ENCODE data around the gene MRC1.
A peak's percentile ranks its signal among the peaks of the same experiment; 100 is the strongest.

The MRC1 gene

DNA sequence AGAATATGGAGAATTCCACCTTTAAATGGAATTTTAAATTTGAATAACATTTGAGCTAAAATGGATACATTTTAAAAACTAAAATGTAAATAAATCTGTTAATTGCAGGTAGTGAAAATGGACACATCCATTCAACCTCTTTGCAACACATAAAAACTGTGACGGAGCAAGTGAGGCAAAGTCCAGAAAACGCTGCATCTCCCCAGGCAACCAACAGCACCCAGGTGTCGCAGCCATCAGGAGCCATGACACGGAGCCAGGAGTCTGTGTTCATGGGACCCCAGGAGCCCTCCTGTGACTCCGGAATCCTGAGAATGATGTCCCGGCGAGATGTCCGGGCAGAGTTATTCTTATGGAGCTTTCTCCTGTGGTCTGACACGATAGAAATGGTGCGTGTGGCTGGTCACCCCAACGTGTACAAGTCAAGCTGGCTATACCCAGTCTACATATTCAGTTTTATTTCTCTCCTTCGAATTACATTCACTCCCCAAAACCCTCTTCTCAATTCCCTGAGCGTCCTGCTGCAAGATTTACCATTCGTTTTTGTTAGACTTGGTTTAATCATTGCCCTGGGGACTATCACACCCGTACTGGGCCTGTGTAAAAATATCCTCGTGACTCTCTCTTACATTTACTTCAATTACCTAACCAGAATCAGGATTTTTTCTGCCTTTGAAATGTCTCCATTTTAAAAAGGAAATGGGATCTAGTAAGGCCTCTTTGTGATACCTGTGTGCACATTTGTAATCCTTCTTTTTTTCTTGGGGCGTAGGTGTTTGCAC, 13.1 kb upstream of the MRC1 start:
- no peak for DNase-seq

DNA sequence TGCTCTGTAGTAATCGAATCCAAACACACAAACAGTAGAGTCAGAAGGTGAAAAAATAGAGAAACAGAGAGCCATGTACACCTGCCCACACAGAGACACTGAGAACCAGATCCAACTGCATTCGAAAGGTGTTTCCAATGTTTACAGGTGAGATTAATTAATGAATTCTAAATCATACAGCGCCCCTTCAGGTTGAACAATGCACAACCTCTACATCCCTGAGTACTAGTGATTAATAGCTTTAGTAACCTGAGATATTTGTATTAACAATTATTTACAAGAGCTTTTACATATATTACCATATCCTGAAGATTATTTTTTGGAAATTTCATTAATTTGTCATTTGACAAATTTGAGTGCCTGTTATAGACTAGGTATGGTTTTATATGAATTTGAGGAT, 7.6 kb upstream of the MRC1 start:
- DNase-seq, result no peak

DNA sequence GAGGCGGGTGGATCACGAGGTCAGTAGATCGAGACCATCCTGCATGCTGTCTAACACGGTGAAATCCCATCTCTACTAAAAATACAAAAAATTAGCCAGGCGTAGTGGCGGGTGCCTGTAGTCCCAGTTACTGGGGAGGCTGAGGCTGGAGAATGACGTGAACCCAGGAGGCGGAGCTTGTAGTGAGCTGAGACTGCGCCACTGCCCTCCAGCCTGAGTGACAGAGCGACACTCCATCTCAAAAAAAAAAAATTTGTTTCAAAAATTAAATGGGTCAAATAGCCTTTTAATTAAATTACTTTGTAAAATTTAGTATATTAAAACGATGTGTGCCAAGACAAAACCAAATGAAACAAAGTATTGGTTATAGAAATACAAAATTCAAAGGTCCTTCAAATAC, 6.8 kb upstream of the MRC1 start:
- no peak for DNase-seq

- peak; percentile 54 for DNase-seq
Observed at GRCh38 chr10:17802976-17803375, 6.2 kb upstream of the MRC1 start.

- no peak for DNase-seq
Observed at GRCh38 chr10:17805330-17805729, 3.8 kb upstream of the MRC1 start.

- DNase-seq, result no peak
Observed at GRCh38 chr10:17805921-17806577, 3.1 kb upstream of the MRC1 start.

GRCh38 chr10:17811146-17811865, 2.2 kb downstream of the MRC1 start:
- DNase-seq, result peak; percentile 68

- peak; percentile 48 for DNase-seq
Observed at GRCh38 chr10:17814973-17815372, 5.8 kb downstream of the MRC1 start.

DNA sequence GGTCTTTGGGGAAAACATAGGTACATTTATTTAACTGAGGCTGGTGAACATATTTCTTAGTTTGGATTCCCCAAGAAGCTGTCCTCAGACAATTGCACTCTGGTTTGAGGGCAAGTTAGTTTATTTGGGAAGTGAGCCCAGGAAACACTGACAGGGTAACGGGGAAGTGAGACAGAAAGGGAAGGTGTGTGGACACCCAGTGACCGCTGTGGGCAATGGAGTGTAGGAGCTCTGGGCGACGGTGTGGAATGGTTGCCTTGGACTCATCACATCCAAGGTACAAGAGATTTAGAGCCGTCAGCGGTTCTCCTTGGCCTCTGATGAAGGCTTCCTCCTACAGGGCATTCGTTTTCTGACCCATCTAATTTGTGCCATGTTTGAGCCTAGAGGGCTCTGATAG, 7.1 kb downstream of the MRC1 start:
- peak; percentile 40 for DNase-seq

DNA sequence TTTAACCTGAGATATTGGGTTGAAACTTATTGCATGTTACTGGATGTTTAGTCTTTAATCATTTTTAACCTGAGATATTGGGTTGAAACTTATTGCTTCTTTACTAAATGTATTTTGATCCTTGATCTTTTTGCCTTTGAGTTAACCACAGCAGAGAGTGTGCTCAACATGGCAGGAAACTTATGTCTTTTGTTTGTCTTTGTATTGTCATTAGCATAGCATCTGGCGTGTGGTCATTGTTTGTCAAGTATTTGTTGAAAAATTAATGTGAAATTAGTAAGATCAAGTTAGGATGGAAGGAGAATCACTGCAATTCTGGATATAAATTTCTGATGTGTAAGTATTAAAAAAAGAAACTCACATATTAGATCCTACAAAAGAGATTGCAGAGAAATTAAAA, 8.2 kb downstream of the MRC1 start:
- DNase-seq, result no peak

GRCh38 chr10:17817790-17818189, 8.6 kb downstream of the MRC1 start:
- no peak for DNase-seq

DNA sequence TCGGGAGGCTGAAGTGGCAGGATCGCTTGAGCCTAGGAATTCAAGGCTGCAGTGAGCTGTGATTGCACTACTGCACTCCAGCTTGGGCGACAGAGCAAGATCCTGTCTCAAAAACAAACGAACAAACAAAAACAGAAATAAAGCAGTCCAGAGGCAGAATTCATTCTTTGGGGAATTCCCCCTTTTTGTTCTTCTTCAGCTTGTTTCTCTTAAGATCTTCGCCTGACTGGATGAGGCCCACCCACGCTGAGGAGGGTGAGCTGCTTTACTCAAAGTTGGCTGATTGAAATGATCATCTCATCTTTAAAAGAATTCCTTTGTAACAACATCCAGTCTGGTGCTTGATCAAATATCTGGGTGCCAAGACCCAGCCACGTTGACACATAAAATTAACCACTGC, 10.7 kb downstream of the MRC1 start:
- peak; percentile 34 for DNase-seq

DNA sequence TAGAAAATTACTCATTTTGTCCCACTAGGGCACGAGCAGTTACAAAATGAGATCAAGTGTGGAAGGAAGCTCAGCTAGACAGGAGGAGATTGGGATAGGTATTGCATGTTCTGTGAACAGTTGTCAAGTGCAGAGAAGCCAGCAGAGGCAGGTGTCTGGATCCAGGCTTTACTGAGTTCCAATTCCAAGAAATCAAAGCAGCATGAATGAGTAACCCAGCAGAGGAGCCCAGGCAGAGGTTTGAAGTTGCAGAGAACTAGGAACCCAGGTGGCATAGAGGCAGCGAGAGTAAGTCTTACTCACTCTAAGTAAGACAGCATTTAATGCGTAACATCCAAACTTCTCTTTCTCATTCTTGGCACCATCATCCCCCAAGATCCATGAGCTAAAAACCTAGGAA, 11.8 kb downstream of the MRC1 start:
- no peak for DNase-seq

DNA sequence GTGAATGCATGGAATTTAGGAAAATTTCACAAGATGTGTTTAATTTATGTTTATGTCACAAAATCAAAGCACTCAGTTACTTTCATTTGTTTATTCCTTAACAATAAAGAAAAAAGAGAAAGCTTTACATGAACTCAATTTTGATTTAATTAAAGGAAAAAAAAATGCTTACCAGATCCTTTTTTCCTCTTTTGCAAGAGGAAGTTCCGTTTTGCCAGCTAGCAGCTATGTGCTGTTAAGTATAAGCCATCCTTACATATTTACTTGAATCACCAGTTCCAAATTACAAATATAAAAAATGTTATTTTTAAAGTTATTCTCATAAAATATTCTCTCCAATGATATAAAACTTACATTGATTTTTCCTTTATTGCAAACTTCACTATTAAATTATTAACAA, 12.7 kb downstream of the MRC1 start:
- peak; percentile 38 for DNase-seq

- peak; percentile 74 for DNase-seq
Observed at GRCh38 chr10:17831341-17831740, 22.2 kb downstream of the MRC1 start.

DNA sequence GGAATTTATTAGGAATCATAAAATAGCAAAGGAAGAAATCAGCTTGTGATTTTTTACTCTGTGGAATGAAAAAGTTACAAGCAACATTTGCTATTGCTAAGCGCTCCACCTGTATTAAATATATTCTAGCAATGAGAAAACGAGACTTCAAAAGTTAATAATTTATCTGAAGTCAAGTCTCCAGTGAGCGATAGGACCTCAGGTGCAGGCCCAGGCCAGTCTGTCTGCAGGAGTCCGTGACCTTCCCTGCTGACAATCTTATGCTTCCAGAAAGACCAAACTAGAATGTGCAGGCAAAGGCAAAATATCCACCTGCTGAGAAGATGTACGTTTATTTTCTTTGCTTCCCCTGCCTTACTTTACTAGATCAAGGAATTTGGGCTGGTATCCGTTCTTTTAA, 22.7 kb downstream of the MRC1 start:
- no peak for DNase-seq

GRCh38 chr10:17833656-17834055, 24.5 kb downstream of the MRC1 start:
- no peak for DNase-seq

GRCh38 chr10:17835688-17836087, 26.5 kb downstream of the MRC1 start:
- DNase-seq, result no peak

- peak; percentile 40 for DNase-seq
Observed at GRCh38 chr10:17836942-17837341, 27.8 kb downstream of the MRC1 start.

DNA sequence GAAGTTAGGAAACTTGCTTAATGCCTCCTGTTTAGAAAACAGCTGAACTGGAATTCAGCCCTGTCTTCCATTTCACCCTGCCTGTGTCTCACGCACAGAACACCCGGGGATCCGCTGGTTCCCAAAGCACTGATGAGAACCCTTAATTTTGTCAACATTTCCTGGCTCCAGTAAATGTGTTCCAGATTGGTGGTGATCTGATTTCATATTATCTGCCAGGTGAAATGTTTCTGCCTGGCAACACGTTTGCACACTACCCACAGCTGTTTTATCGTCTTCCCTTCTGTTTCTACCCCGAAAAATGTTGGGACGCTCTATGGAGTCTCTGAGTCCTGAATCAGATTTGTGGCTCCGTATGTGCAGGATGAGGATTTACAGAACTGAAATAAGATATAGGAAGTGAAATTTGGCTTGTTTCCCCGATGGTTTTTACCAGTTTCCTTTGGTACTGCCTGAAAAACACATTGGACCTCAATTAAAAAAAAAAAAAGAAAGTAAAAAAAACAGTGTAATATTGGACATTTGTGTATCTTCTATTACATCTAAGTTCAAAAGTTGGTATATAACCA, 29.0 kb downstream of the MRC1 start:
- DNase-seq, result peak; percentile 82

DNA sequence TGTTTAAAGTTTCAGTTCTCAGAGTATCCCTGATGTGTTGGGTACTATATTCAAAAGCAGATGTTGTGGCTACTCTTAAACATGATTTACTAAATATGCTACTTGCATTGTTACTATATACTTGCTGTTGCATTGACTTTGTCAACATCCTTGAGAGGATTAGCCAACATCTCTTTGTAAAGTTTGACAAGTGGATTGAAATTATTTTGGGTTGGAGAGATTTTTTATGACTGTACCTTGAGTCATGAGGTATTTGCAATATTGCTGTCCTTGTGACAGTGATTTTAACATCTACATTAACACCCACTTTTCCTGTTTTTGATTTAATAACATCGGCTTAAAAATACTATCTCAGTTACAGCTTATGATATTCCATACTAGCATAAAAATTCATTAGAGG, 31.9 kb downstream of the MRC1 start:
- peak; percentile 79 for DNase-seq

GRCh38 chr10:17842641-17843040, 33.5 kb downstream of the MRC1 start:
- peak; percentile 34 for DNase-seq

DNA sequence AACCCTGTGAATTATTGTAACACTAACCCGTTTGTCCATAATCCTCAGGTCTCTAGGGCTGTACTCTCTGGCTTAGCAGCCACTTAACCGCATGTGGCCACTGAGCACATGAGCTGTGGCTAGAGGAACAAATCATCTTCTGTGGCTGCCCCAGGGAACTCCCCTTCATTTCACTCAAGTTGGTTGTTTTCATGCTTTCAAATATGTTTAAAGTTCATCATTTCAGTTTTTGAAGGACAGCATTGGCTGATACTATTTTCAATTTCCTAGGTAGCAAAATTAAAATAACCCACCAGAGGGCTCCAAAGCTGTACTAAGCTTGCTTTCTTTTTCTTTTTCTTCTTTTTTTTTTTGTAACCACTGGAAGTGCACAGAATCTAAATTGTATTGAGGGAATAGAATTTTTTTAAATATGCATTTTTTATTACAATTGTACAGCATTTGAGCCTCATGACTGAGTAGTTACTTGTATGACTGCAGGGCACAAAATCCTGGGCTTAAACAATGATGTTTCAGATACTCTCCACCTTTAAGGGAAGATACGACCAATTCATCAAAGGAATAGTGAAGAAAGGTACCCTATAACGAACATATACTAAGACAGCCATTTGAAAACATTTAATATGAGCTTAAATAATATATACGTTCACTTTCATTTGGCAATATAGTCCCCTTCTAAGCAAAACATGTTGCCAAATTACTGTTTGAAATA, 38.6 kb downstream of the MRC1 start:
- peak; percentile 48 for DNase-seq

Measured in suppressor macrophage treated with lipopolysaccharide for 4 hours (primary cell).